Endometrium (tissue), 2 donors: Measurements from ENCODE around the gene COL6A2.
"Not testable (repeated sequence)": the region's sequence is repeated elsewhere in the genome, so short reads cannot be mapped to it uniquely, and the experiment has no call there.

Source experiments
- FAIRE-seq: peaks from 2 replicates; lab custom pipeline; 2012; peaks lifted over from hg19 to GRCh38; lab: Jason Lieb, UNC
- donor health status: control.
- donor health status: control.

COL6A2 gene

GRCh38 chr21:46061063-46061462 is 36.8 kb upstream of the COL6A2 start:
- FAIRE-seq = no peak

- no peak for FAIRE-seq
Measured at GRCh38 chr21:46061518-46061917, 36.4 kb upstream of the COL6A2 start.

- FAIRE-seq = no peak
Measured at GRCh38 chr21:46061950-46062349, 36.0 kb upstream of the COL6A2 start.

- FAIRE-seq = no peak
Measured at GRCh38 chr21:46062471-46063211, 35.3 kb upstream of the COL6A2 start.

- no peak for FAIRE-seq
Measured at GRCh38 chr21:46063227-46063626, 34.7 kb upstream of the COL6A2 start.

- FAIRE-seq = no peak
Measured at GRCh38 chr21:46063734-46064680, 33.9 kb upstream of the COL6A2 start.

GRCh38 chr21:46064870-46065214 is 33.1 kb upstream of the COL6A2 start:
- FAIRE-seq = no peak

GRCh38 chr21:46065215-46065913 is 32.5 kb upstream of the COL6A2 start:
- FAIRE-seq = no peak

GRCh38 chr21:46065914-46066551 is 31.9 kb upstream of the COL6A2 start:
- no peak for FAIRE-seq

GRCh38 chr21:46066591-46067331 is 31.2 kb upstream of the COL6A2 start:
- FAIRE-seq = no peak

- FAIRE-seq = no peak
Measured at GRCh38 chr21:46067505-46068201, 30.3 kb upstream of the COL6A2 start.

- FAIRE-seq = no peak
Measured at GRCh38 chr21:46068516-46069079, 29.3 kb upstream of the COL6A2 start.

- FAIRE-seq = no peak
Measured at GRCh38 chr21:46069166-46069565, 28.7 kb upstream of the COL6A2 start.

GRCh38 chr21:46069719-46070279 is 28.1 kb upstream of the COL6A2 start:
- no peak for FAIRE-seq

- no peak for FAIRE-seq
Measured at GRCh38 chr21:46071082-46071481, 26.8 kb upstream of the COL6A2 start.

- not testable (repeated sequence) for FAIRE-seq
Measured at GRCh38 chr21:46076724-46077123, 21.2 kb upstream of the COL6A2 start.

- FAIRE-seq = no peak
Measured at GRCh38 chr21:46077674-46078101, 20.2 kb upstream of the COL6A2 start.

GRCh38 chr21:46078322-46078977 is 19.5 kb upstream of the COL6A2 start:
- FAIRE-seq = no peak

GRCh38 chr21:46078978-46079351 is 18.9 kb upstream of the COL6A2 start:
- FAIRE-seq = no peak
